Heart left ventricle (tissue), 16 donors: Measurements from ENCODE around the gene LTA4H. TPM values are rescaled to one million over a fixed set of nuclear protein-coding genes. Genes with fewer than 3 reads are reported as not detected.

Source experiments
- ATAC-seq, 4 donors: fragments of 200-7000 bp; cut with Tn5 transposase; one replicate each; pipeline ENCODE4 v1.9.1; 2020 to 2022; ENCODE audit warnings: moderate library complexity in 4 of 4, mild to moderate bottlenecking in 3 of 4, moderate number of reproducible peaks in 1 of 4
- DNase-seq, 5 donors: peaks; one replicate each; pipeline ENCODE4 v3.0.0-alpha.2; 2020
- H3K27ac ChIP-seq, 12 donors: fragments of 200-600 bp; sonication (generic) in 4 of 12; one replicate each; pipeline versions ENCODE4 v1.5.0 to v1.8.0; 2016 to 2022; ENCODE audit warnings: mild to moderate bottlenecking in 2 of 12
- H3K27me3 ChIP-seq, 9 donors: fragments of 200-600 bp; sonication (generic) in 2 of 9; one replicate each; pipeline versions ENCODE4 v1.5.1 to v1.8.0; 2016 to 2022; ENCODE audit warnings: mild to moderate bottlenecking in 3 of 9
- H3K36me3 ChIP-seq, 9 donors: fragments of 200-600 bp; sonication (generic) in 2 of 9; one replicate each; pipeline versions ENCODE4 v1.5.0 to v1.8.0; 2018 to 2022; ENCODE audit warnings: mild to moderate bottlenecking in 2 of 9
- H3K4me1 ChIP-seq, 12 donors: fragments of 200-600 bp; sonication (generic) in 4 of 12; one replicate each; pipeline versions ENCODE4 v1.5.0 to v1.8.0; 2016 to 2022; ENCODE audit warnings: mild to moderate bottlenecking in 3 of 12
- H3K4me3 ChIP-seq, 12 donors: fragments of 200-600 bp; sonication (generic) in 4 of 12; one replicate each; pipeline versions ENCODE4 v1.5.0 to v1.8.0; 2017 to 2022; ENCODE audit warnings: mild to moderate bottlenecking in 9 of 12, moderate library complexity in 4 of 12
- H3K9me3 ChIP-seq, 12 donors: fragments of 200-600 bp; sonication (generic) in 4 of 12; one replicate each; pipeline versions ENCODE4 v1.5.0 to v1.8.0; 2016 to 2022; ENCODE audit warnings: mild to moderate bottlenecking in 1 of 12
- CTCF ChIP-seq, 12 donors: fragments of 200-600 bp; sonication (generic) in 4 of 12; IDR thresholded peaks; one replicate each; pipeline versions ENCODE4 v1.5.0 to v1.8.0; 2018 to 2022; ENCODE audit warnings: antibody characterized with exemption in 12 of 12, mild to moderate bottlenecking in 5 of 12
- POLR2A ChIP-seq, 2 donors: fragments of 450-650 bp; IDR thresholded peaks; one replicate each; pipeline ENCODE4 v1.6.1; 2017; ENCODE audit warnings: antibody characterized with exemption in 2 of 2, mild to moderate bottlenecking in 2 of 2, moderate library complexity in 2 of 2
- WGBS, 4 donors: extraction: QIAGEN DNeasy Blood & Tissue Kit in 2 of 4; methylation state at CpG; one replicate each; pipeline versions ENCODE4 v1.1.5 to v1.1.7; 2013 to 2018; 5-methylcytosine and 5-hydroxymethylcytosine counted together
- intact Hi-C, 10 donors: fragments of 100-400 bp; cut with DNase I; formaldehyde crosslinking; loops; one replicate each; pipeline versions ENCODE4 v1.11.1 to v1.14.2; 2022
- polyA plus RNA-seq, 2 donors: library from polyadenylated mRNA; stranded (reverse); fragments of 200-250 nt; gene quantifications; one replicate each; pipeline ENCODE4 v1.2.3, GENCODE V29; 2013
- total RNA-seq, 9 donors: library from RNA; depleted of rRNA in 2 of 9; stranded (reverse); fragments of >200 nt in 2 of 9; fragmentation: NEBNext Ultra II Directional in 3 of 9; extraction: Animal tissue kit (Norgen Biotek cat#: 25700) in 3 of 9; gene quantifications; one replicate each; pipeline versions ENCODE4 v1.1.0 to v1.2.4, GENCODE V29; 2016 to 2023
- donor health status: ischemic (EF 13 %, LVEDD 7.1; RV severe dilation, severe dysfunction).
- donor health status: healthy with polysubstance abuse.
- donor health status: DM: no; HTN: yes; CAD: no.
- donor health status: DM: no; HTN: no; CAD: no.
- donor health status: ischemic (EF 25% LVEDD 6.9; RV normal size, moderate dysfunction).
- donor health status: ischemic (EF 25% LVEDD 5.7; RV mildly dilated, moderate dysfunction).
- donor health status: healthy.
- donor health status: DM: yes; HTN: yes; CAD: no.
- donor health status: ischemic (EF 35%, LVEDD 5.7; RV mildly dilated, moderate dysfunction).
- donor health status: nonischemic (EF 11% LVEDD 7.7; RV severe dilation, severe dysfunction).
- donor health status: DM: yes; HTN: yes; CAD: no.
- donor health status: PGD.
- donor health status: ischemic (EF 29% LVEDD 5.4; RV normal size, mild dysfunction).
- donor health status: nonischemic (EF 23%, LVEDD 6.1; RV moderate dilation, normal function).

The LTA4H gene
- total and polyA plus RNA-seq, 11 donors = 23.3 to 72.0 (median 41.6) TPM

- Histone ChIP-seq H3K27me3 (no peaks in the 10 kb centered on the region), H3K4me3 (no peak overlapping the region), H3K9me3 (no peaks in the 10 kb centered on the region), H3K4me1 (peaks cover 0 to 11% (median 0%) of the 10 kb centered on the region in 12 donors), H3K36me3 (peaks cover 0 to 77% (median 72%) of the 10 kb centered on the region in 9 donors), H3K27ac (no peak overlapping the region)
- TF ChIP-seq CTCF (IDR thresholded peaks at IDR 0.05) (no peak), POLR2A (IDR thresholded peaks at IDR 0.05) (no peak)
- ATAC-seq (no peak), DNase-seq (no peak)
- intact Hi-C loops = no loop called here
- WGBS, 4 donors = 96 to 100% (median 98%) methylated on average over 1 of the region's 1 CpG
Observed at GRCh38 chr12:96026331-96026730, 9.1 kb downstream of the LTA4H start.

GRCh38 chr12:96025518-96025917, 9.9 kb downstream of the LTA4H start:
- no peaks in the 10 kb centered on the region for H3K9me3 ChIP-seq
- intact Hi-C loops = no loop called here
- H3K36me3 ChIP-seq = peaks cover 0 to 85% (median 81%) of the 10 kb centered on the region in 9 donors
- no peak overlapping the region for H3K27ac ChIP-seq
- 95 to 98% (median 96%) methylated on average over 4 of the region's 4 CpGs for WGBS, 4 donors
- peaks cover 0 to 19% (median 0%) of the 10 kb centered on the region in 12 donors for H3K4me1 ChIP-seq
- H3K27me3 ChIP-seq = no peaks in the 10 kb centered on the region
- TF ChIP-seq CTCF (IDR thresholded peaks at IDR 0.05) = no peak
- TF ChIP-seq POLR2A (IDR thresholded peaks at IDR 0.05) = no peak
- no peak for ATAC-seq
- no peak overlapping the region for H3K4me3 ChIP-seq
- no peak for DNase-seq

GRCh38 chr12:96020314-96021003, 14.9 kb downstream of the LTA4H start:
- Histone ChIP-seq H3K4me1 (peaks cover 0 to 16% (median 0%) of the 10 kb centered on the region in 12 donors), H3K36me3 (peaks cover 0 to 99% (median 86%) of the 10 kb centered on the region in 9 donors), H3K27ac (peak overlapping the region in 1 of 12 donors; percentile 50), H3K9me3 (no peaks in the 10 kb centered on the region), H3K4me3 (no peak overlapping the region), H3K27me3 (no peaks in the 10 kb centered on the region)
- DNase-seq (no peak), ATAC-seq (no peak)
- intact Hi-C loops = no loop called here
- 82 to 86% (median 84%) methylated on average over 3 of the region's 3 CpGs for WGBS, 4 donors
- TF ChIP-seq CTCF (IDR thresholded peaks at IDR 0.05) = no peak
- TF ChIP-seq POLR2A (IDR thresholded peaks at IDR 0.05) = no peak

GRCh38 chr12:96015672-96016071, 19.7 kb downstream of the LTA4H start:
- WGBS, 4 donors = 73 to 78% (median 76%) methylated on average over 5 of the region's 5 CpGs

More at GRCh38 chr12:96015672-96016071, 19.7 kb downstream of the LTA4H start:
- peaks cover 0 to 99% (median 87%) of the 10 kb centered on the region in 9 donors for H3K36me3 ChIP-seq
- H3K9me3 ChIP-seq = no peaks in the 10 kb centered on the region
- peak in 1 of 5 donors; percentile 44 for DNase-seq
- intact Hi-C loops = no loop called here
- peaks cover 0 to 16% (median 3%) of the 10 kb centered on the region in 12 donors for H3K4me1 ChIP-seq
- no peak overlapping the region for H3K4me3 ChIP-seq
- no peak overlapping the region for H3K27ac ChIP-seq
- TF ChIP-seq CTCF (IDR thresholded peaks at IDR 0.05) (peak; percentile 22 to 59 (median 40)), POLR2A (IDR thresholded peaks at IDR 0.05) (no peak)
- no peaks in the 10 kb centered on the region for H3K27me3 ChIP-seq
- ATAC-seq = peak; percentile 50 to 73 (median 70)
